GM21737 (cell line): ENCODE measurements around the gene SLC35F4.
"Not testable (repeated sequence)": the region's sequence is repeated elsewhere in the genome, so short reads cannot be mapped to it uniquely, and the experiment has no call there.

Experiments
- ATAC-seq: cut with Tn5 transposase; IDR thresholded peaks from one replicate; pipeline ENCODE4 v1.9.1; 2021; ENCODE audit warnings: mild to moderate bottlenecking, moderate library complexity; ENCODE audit not compliant: unreplicated experiment

The SLC35F4 gene

DNA sequence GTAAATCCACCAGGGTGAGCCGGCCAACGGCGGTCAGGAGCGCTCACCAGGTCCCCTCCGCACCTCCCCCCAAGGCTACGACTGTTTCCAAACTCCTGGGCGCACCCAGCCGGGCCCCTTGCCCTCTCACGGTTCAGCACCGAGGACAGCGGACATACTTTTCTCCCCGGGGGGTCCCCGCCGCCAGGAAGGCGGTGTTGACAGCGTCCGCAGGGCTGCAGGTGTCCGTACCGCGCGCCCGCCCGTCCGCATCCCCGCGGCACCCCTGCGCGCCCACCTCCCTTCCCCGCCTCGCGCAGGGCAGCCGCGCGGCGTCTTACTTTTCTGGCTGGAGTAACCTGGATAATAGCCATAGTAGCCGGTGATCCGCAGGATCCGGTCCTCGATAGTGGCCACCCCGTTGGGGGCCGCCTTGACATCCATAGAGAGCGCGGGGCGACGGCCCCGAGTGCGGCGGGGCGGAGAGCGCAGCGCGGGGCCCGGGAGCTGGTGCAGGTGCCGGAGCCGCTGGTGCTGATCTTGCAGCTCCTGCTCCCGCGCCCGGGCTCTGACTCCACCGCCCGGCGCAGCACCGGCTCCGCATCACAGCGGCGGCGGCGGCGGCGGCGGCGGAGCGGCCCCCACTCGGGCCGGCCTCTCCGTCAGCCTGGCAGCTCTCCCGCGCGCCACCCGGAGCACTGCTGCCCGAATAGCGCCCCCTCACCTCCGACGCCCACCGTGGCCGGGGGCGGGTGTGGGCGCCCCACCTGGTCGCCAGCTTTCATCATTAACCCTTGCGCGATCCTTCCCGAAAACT is at the start of gene SLC35F4:
TSS of gene SLC35F4 (minus strand) at position 690 of the 796 bp plus-strand sequence.
- ATAC-seq: no peak

- ATAC-seq: no peak
Observed at GRCh38 chr14:57909626-57910025, 43.7 kb upstream of the SLC35F4 start.

DNA sequence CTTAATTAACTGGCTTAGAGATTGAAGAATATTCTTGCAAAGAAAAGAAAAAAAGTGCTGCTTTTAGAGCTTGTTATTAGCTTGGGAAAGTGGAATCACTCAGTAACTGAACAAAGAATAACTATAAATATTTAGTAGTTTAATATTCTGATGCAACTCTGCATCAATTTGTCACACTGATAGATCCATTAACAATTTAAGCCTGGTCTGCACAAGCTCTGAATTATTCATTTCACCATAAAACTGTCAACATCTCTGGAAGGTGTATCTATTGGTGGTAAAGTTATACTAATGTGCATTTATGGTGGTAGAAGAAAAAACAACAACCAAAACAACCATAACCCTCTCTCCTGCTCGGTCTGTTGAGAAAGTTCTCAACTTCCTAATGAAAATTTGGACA is 38.1 kb upstream of the SLC35F4 start:
- ATAC-seq: no peak

DNA sequence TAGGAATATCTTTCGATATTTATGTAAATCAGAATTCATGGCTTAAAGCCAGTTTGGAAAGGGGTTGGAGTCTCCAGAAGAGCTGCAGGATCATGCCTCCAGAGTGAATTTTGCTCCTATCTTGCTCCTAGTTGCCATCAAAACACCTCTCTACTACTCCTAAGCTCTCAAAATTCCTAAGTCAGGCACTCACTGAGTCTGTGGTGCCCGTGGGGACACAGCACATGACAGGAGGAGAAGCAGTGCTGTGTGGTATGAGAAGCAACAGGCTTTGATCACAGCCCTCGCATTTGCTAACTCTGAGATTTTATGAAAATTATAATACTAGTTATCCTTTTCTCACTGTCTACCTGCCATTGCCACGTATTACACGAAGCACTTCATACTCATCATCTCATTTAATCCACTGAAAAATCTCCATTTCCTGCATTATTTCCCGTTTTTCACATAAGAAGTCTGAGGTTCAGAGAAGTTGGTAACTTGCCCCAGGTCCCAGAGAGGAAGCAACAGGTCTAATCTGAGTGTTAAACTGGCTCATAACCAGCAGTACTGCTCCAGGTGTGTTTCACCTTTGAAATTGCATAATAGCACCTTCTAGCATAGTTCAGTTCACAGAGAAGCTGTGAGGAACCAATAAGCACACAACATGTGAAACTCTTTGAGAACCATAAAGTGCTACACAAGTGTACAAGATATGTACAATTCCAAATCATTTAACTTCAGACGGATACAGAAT is 33.1 kb upstream of the SLC35F4 start:
- no peak for ATAC-seq

DNA sequence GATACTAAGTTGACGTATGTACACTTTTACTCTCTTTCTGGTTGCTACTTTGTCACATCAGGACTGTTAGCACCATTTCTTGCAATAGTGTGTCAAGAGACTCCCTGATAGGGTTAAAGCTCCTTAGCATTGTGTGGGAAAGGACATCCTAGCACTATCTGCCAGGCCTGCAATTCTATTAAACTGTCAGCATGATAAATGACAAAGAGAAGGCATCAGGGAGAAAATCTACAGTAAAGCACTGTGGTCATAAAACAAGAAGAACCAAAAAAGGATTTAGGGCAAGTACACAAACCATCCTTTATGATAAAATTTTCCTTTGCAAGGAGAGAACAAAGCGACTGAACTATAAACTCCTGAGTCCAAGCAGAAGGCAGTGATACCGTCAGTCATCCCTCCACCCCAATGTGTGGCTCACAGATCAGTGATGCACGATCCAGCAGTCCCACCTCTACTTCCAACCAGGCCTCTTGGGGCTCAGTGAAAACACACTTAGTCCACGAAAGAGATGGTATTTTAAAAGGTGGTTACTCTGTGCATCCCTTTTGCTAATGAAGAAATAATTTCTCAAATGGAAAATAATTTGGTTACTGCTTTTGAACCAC is 31.4 kb upstream of the SLC35F4 start:
- ATAC-seq: no peak

- no peak for ATAC-seq
Observed at GRCh38 chr14:57889245-57889644, 23.4 kb upstream of the SLC35F4 start.

DNA sequence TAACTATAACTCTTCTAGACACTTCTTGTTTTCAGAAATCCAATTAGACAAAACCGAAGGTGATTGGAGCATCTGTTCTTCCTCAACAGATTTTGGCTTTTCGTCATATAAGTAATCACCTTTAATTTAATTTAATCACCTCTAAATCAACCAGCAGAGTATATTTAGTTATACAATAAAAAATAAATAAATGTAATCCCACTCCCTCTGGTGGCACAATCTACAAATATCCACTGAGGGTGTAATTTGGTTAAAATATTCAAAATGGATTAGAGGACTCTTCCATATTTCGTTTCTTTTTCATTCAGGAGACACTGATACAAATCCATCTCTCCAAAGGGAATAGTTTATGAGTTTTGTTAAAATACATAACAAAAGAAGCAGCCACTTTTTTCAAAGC is 18.3 kb upstream of the SLC35F4 start:
- ATAC-seq: no peak

- no peak for ATAC-seq
Observed at GRCh38 chr14:57883061-57883460, 17.2 kb upstream of the SLC35F4 start.

- ATAC-seq: no peak
Observed at GRCh38 chr14:57879516-57879915, 13.6 kb upstream of the SLC35F4 start.

- no peak for ATAC-seq
Observed at GRCh38 chr14:57875985-57876384, 10.1 kb upstream of the SLC35F4 start.

GRCh38 chr14:57875296-57875695 is 9.4 kb upstream of the SLC35F4 start:
- ATAC-seq: no peak

- ATAC-seq: no peak
Observed at GRCh38 chr14:57871459-57872080, 5.7 kb upstream of the SLC35F4 start.

GRCh38 chr14:57870686-57871457 is 5.0 kb upstream of the SLC35F4 start:
- ATAC-seq: no peak

DNA sequence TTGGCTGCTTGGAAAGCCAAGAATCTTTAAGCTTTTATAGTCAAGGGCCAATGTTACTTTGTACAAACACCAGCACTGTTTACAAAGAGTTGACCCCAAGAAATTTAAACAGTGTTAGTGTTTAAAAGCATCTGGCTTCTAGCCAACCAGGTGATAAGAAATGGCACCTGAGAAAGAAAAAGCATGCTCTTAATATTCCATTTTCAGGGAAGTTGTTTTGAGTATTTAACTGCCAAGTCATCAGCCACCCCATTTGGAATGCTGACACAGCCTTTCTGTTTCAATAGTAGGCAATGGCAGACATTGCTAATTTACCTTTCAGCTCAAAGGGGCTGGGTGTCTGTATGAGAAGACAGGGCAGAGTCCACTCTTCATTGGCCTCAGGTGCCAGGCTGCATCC is 3.7 kb upstream of the SLC35F4 start:
- no peak for ATAC-seq

DNA sequence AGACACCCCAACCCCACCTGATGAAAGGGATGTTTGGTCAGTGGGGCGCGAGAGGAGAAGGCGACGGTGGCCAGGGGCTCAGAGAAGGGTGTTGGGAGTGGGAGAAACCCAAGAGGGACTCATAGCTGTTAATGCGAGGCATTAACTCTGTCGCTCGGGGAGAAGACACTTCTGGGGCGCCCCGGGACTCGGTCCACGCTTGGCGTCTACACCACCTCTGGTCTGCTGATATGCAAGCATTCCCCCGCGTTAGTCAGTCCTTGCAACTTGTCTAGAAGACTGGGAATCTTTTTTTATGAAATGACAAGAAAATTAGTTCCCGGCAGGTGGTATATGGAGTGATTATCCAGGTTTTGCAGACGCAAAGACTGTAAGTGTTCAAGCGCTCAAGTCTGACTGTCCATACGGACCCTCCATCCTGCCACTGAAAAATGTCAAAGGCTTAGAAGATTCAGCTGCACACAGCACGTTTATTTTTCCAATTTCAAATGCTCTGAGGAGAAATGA is 360 bp upstream of the SLC35F4 start:
- ATAC-seq: no peak

DNA sequence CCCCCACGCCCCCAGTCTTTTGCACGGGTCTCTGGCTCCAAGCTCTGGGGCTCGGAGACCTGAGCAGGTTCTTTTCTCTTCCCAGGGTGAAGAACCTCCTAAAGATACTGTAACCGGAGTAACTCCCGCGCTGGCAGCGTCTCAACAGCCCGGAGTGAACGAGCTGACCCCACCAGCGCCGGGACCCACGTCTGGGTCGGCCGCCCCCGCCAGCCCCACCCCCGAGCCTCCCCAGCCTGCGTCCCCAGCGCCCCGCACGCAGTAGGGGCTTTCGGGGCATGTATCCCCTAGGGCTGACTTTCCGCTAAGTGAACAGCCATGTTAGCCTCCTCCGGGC is 858 bp downstream of the SLC35F4 start:
- no peak for ATAC-seq

DNA sequence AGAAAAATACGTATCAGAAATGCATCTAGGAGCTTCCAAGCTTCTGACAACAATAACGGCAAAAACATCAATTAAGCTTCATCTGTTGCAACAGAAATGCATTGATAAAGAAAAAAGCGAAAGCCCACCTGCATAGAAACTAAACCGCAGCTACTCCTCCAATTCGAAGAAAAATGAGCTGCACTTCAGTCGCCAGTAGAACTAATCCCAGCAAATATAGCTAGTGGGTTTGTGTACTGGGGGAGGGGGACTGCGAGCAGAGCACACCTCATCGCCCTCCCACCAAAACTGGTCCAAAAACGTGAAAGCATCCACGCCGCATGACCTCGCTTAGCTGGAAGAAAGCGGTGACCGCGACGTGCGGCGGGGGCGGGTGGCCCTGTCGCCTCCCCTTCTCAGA is 1.2 kb downstream of the SLC35F4 start:
- no peak for ATAC-seq

- ATAC-seq: no peak
Observed at GRCh38 chr14:57863471-57863870, 2.4 kb downstream of the SLC35F4 start.

- ATAC-seq: not testable (repeated sequence)
Observed at GRCh38 chr14:57855666-57856065, 10.2 kb downstream of the SLC35F4 start.

DNA sequence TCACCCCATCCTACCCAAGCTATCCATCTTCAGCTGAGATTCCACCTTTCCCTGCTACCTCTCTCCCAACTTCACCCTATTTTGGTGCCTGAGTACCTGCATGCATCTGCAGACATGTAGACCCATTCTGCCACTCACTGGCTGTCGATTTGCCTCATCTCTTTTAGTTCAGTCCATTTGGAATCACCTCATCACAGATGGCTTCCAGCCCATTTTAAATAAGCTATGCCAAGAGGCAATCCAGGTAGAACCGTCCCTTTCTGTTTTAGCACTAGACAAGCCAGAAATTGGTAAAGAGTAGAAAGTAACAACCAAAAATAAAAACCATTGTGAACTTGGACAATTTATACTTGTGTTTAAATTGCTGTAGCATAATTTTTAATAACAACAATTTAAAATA is 11.3 kb downstream of the SLC35F4 start:
- no peak for ATAC-seq

GRCh38 chr14:57851354-57851753 is 14.5 kb downstream of the SLC35F4 start:
- ATAC-seq: no peak
